ENCODE results near the gene AEBP1. TPM values are rescaled to one million over a fixed set of nuclear protein-coding genes. Genes with fewer than 3 reads are reported as not detected.

Gene AEBP1
- total RNA-seq, 1 experiment from 2014 or later, result 17.8 TPM

GRCh38 chr7:44063894-44064651, 40.1 kb upstream of the AEBP1 start:
- H3K9me3 ChIP-seq (replicated peaks), result no peaks in the 10 kb centered on the region
- no peak overlapping the region for H3K4me3 ChIP-seq
- no peaks in the 10 kb centered on the region for H3K4me1 ChIP-seq
- 0 out of 2 replicates have a peak, but pooled peaks cover 7% of the 10 kb centered on the region for H3K36me3 ChIP-seq
- H3K27me3 ChIP-seq, result no peaks in the 10 kb centered on the region
- H3K27ac ChIP-seq, result no peak overlapping the region
- no peak for DNase-seq

- Histone ChIP-seq H3K27ac (no peak overlapping the region), H3K36me3 (0 out of 2 replicates have a peak, but pooled peaks cover 2% of the 10 kb centered on the region), H3K27me3 (no peaks in the 10 kb centered on the region), H3K9me3 (replicated peaks) (no peaks in the 10 kb centered on the region), H3K4me1 (no peaks in the 10 kb centered on the region), H3K4me3 (no peak overlapping the region)
- DNase-seq, result no peak
These were observed 39.2 kb upstream of the AEBP1 start for GRCh38 chr7:44064791-44065430.

- no peak within 1 kb of the TSS for H3K4me3 ChIP-seq
These were observed 38.6 kb upstream of the AEBP1 start, which contains the start of gene PGAM2 for GRCh38 chr7:44065431-44066110. Gene PGAM2 (minus strand): TSS chr7:44065567. CDS start chr7:44065529, 38 bp downstream.

GRCh38 chr7:44066111-44066460, 38.1 kb upstream of the AEBP1 start:
- Histone ChIP-seq H3K36me3 (no peaks in the 10 kb centered on the region), H3K4me3 (no peak overlapping the region), H3K9me3 (replicated peaks) (no peaks in the 10 kb centered on the region), H3K27ac (no peak overlapping the region), H3K4me1 (peaks cover 5% of the 10 kb centered on the region; the same call in 1 of the 2 replicates), H3K27me3 (no peaks in the 10 kb centered on the region)
- no peak for DNase-seq

More at GRCh38 chr7:44065431-44066110, 38.6 kb upstream of the AEBP1 start, which contains the start of gene PGAM2:
- no peaks in the 10 kb centered on the region for H3K27me3 ChIP-seq
- H3K36me3 ChIP-seq, result no peaks in the 10 kb centered on the region
- H3K9me3 ChIP-seq (replicated peaks), result no peaks in the 10 kb centered on the region
- no peak within 1 kb of the TSS for H3K27ac ChIP-seq
- DNase-seq, result no peak
- H3K4me1 ChIP-seq, result no peaks in the 10 kb centered on the region; the same call in 1 of the 2 replicates

- no peak overlapping the region for H3K27ac ChIP-seq
- peaks cover 6% of the 10 kb centered on the region; the same call in 1 of the 2 replicates for H3K4me1 ChIP-seq
- H3K9me3 ChIP-seq (replicated peaks), result no peaks in the 10 kb centered on the region
- no peaks in the 10 kb centered on the region for H3K36me3 ChIP-seq
- no peak overlapping the region for H3K4me3 ChIP-seq
- DNase-seq, result no peak
- no peaks in the 10 kb centered on the region for H3K27me3 ChIP-seq
These were observed 37.6 kb upstream of the AEBP1 start for GRCh38 chr7:44066494-44067063.

GRCh38 chr7:44067064-44067951, 36.8 kb upstream of the AEBP1 start:
- no peak overlapping the region for H3K27ac ChIP-seq
- H3K27me3 ChIP-seq, result no peaks in the 10 kb centered on the region
- H3K36me3 ChIP-seq, result no peaks in the 10 kb centered on the region
- H3K4me1 ChIP-seq, result peaks cover 9% of the 10 kb centered on the region
- peak in 1 of 2 experiments; percentile 40 for DNase-seq
- no peak overlapping the region for H3K4me3 ChIP-seq
- no peaks in the 10 kb centered on the region for H3K9me3 ChIP-seq (replicated peaks)

GRCh38 chr7:44068054-44068453, 36.1 kb upstream of the AEBP1 start:
- Histone ChIP-seq H3K4me3 (no peak overlapping the region), H3K9me3 (replicated peaks) (no peaks in the 10 kb centered on the region), H3K4me1 (peaks cover 15% of the 10 kb centered on the region), H3K27ac (no peak overlapping the region), H3K36me3 (no peaks in the 10 kb centered on the region), H3K27me3 (no peaks in the 10 kb centered on the region)
- DNase-seq, result no peak

GRCh38 chr7:44071726-44072363, 32.3 kb upstream of the AEBP1 start:
- no peaks in the 10 kb centered on the region for H3K27me3 ChIP-seq
- no peaks in the 10 kb centered on the region for H3K36me3 ChIP-seq
- H3K4me3 ChIP-seq, result no peak overlapping the region
- DNase-seq, result no peak
- no peak overlapping the region for H3K27ac ChIP-seq
- no peaks in the 10 kb centered on the region for H3K9me3 ChIP-seq (replicated peaks)
- peaks cover 15% of the 10 kb centered on the region for H3K4me1 ChIP-seq

GRCh38 chr7:44072364-44073231, 31.5 kb upstream of the AEBP1 start:
- H3K27me3 ChIP-seq, result no peaks in the 10 kb centered on the region
- peaks cover 15% of the 10 kb centered on the region for H3K4me1 ChIP-seq
- DNase-seq, result peak; percentile 93 to 96
- H3K9me3 ChIP-seq (replicated peaks), result no peaks in the 10 kb centered on the region
- no peak overlapping the region for H3K4me3 ChIP-seq
- no peak overlapping the region for H3K27ac ChIP-seq
- H3K36me3 ChIP-seq, result no peaks in the 10 kb centered on the region

- Histone ChIP-seq H3K27me3 (no peaks in the 10 kb centered on the region), H3K27ac (no peak overlapping the region), H3K4me1 (peaks cover 15% of the 10 kb centered on the region), H3K4me3 (no peak overlapping the region), H3K36me3 (no peaks in the 10 kb centered on the region), H3K9me3 (replicated peaks) (no peaks in the 10 kb centered on the region)
- no peak for DNase-seq
These were observed 30.3 kb upstream of the AEBP1 start for GRCh38 chr7:44073664-44074348.

- Histone ChIP-seq H3K36me3 (no peaks in the 10 kb centered on the region), H3K4me1 (peaks cover 15% of the 10 kb centered on the region), H3K4me3 (no peak overlapping the region), H3K9me3 (replicated peaks) (no peaks in the 10 kb centered on the region), H3K27me3 (no peaks in the 10 kb centered on the region), H3K27ac (no peak overlapping the region)
- no peak for DNase-seq
These were observed 29.8 kb upstream of the AEBP1 start for GRCh38 chr7:44074349-44074695.

GRCh38 chr7:44075296-44076075, 28.7 kb upstream of the AEBP1 start:
- Histone ChIP-seq H3K36me3 (no peaks in the 10 kb centered on the region), H3K27ac (no peak overlapping the region), H3K4me1 (peaks cover 15% of the 10 kb centered on the region), H3K9me3 (replicated peaks) (no peaks in the 10 kb centered on the region), H3K27me3 (no peaks in the 10 kb centered on the region), H3K4me3 (no peak overlapping the region)
- no peak for DNase-seq
